GM12875 (cell line): ENCODE results near the gene DUSP18.

ENCODE experiments used
- H3K4me3 ChIP-seq: one replicate; pipeline ENCODE4 v1.5.1; 2011; ENCODE audit warnings: low read depth, low read length, control low read depth
- TF ChIP-seq, protein P1 (sequence below): IDR thresholded peaks from 2 replicates; pipeline ENCODE4 v1.5.1; 2011; ENCODE audit warnings: low read depth, mild to moderate bottlenecking, control low read depth, inconsistent platforms, low read length, moderate library complexity, borderline replicate concordance; ENCODE audit not compliant: insufficient read depth

The DUSP18 gene

GRCh38 chr22:30649430-30650007 lies 18.2 kb downstream of the DUSP18 start:
- TF ChIP-seq, protein P1, sequence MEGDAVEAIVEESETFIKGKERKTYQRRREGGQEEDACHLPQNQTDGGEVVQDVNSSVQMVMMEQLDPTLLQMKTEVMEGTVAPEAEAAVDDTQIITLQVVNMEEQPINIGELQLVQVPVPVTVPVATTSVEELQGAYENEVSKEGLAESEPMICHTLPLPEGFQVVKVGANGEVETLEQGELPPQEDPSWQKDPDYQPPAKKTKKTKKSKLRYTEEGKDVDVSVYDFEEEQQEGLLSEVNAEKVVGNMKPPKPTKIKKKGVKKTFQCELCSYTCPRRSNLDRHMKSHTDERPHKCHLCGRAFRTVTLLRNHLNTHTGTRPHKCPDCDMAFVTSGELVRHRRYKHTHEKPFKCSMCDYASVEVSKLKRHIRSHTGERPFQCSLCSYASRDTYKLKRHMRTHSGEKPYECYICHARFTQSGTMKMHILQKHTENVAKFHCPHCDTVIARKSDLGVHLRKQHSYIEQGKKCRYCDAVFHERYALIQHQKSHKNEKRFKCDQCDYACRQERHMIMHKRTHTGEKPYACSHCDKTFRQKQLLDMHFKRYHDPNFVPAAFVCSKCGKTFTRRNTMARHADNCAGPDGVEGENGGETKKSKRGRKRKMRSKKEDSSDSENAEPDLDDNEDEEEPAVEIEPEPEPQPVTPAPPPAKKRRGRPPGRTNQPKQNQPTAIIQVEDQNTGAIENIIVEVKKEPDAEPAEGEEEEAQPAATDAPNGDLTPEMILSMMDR = no peak
- H3K4me3 ChIP-seq = no peak overlapping the region

GRCh38 chr22:30648825-30649224 lies 18.9 kb downstream of the DUSP18 start:
- TF ChIP-seq, protein P1 = no peak
- H3K4me3 ChIP-seq = no peak overlapping the region

GRCh38 chr22:30647536-30647935 lies 20.1 kb downstream of the DUSP18 start:
- no peak overlapping the region for H3K4me3 ChIP-seq
- TF ChIP-seq, protein P1 = no peak

DNA sequence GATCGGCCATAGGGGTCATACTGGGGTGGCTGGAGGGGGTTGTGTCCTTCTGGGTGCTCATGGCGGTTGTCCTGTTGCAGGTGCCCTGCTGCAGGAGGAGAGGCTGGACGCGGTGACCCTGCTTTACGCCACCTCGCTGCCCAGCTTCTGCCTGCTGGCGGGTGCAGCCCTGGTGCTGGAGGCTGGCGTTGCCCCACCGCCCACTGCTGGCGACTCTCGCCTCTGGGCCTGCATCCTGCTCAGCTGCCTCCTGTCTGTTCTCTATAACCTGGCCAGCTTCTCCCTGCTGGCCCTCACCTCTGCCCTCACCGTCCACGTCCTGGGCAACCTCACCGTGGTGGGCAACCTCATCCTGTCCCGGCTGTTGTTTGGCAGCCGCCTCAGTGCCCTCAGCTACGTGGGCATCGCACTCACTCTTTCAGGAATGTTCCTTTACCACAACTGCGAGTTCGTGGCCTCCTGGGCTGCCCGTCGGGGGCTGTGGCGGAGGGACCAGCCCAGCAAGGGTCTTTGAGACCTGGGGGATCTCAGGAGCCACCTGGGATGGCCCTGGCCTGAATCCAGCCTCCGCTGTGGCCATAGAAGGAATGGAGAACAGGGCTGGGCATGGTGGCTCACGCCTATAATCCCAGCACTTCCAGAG lies 21.0 kb downstream of the DUSP18 start:
- H3K4me3 ChIP-seq = no peak overlapping the region

GRCh38 chr22:30643055-30643875 lies 24.4 kb downstream of the DUSP18 start:
- TF ChIP-seq, protein P1 = no peak
- no peak overlapping the region for H3K4me3 ChIP-seq

More for the DNA sequence above, 21.0 kb downstream of the DUSP18 start:
- TF ChIP-seq, protein P1 = no peak

DNA sequence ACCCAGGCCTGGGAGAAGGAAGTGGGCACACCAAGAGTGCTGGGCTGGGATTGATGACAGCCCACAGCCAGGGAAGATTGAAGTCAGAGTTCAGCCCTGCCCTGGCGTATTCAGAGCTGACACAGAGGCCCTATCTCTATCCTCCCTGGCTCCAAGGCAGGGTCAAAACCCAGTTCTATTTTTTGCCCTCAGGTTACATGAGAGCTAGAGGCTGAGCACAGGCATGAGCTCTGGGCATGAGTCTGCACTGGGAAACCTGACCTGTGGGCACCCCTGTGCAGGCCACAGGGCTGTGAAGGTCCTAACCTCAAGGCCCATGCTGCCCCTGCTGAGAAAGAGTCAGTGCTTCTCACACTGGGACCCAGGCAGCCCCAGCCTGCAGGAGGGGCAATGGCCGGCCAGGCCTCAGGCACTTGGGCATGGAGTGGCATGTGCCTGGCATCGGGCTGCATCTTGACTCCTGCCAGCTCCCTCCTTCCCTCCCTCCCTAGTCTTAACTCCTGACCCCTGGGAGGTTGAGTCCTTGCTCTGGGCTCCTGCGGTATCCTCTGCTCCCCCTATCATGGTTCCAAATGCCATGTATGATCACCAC lies 26.7 kb downstream of the DUSP18 start:
- TF ChIP-seq, protein P1 = no peak
- H3K4me3 ChIP-seq = no peak overlapping the region

DNA sequence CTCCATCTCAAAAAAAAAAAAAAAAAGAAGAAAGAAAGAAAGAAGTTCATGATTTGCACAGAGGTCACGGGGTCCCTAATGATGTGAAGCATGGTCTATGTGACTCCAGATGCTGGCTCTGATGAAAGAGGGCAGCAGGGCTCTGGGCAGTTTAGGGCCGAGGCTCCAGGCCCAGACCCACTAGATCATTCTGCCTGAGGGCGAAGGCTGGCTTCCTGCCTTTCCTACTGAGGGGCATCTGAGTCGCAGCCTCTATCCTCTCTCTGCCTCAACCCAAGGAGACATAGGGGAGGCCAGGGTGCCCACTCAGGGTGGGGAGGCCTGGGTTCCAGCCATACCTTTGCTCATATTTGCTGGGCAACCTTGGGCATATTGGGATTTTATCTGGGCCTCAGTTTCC lies 27.3 kb downstream of the DUSP18 start:
- TF ChIP-seq, protein P1 = no peak
- H3K4me3 ChIP-seq = no peak overlapping the region
